ENCODE results near the gene ALKBH7. TPM values are rescaled to one million over a fixed set of nuclear protein-coding genes. Genes with fewer than 3 reads are reported as not detected.
"Not testable (repeated sequence)": the region's sequence is repeated elsewhere in the genome, so short reads cannot be mapped to it uniquely, and the experiment has no call there.

ALKBH7 gene
- total and polyA plus RNA-seq, 2 experiments from 2014 or later = 48.5 to 79.8 TPM

GRCh38 chr19:6350688-6351087 is 21.9 kb upstream of the ALKBH7 start:
- in situ Hi-C loops (cut with MboI) = no loop called here
- H3K9ac ChIP-seq = no peak overlapping the region
- no peaks in the 10 kb centered on the region for H3K9me2 ChIP-seq (ENCODE audit: insufficient read depth)
- H3K36me3 ChIP-seq (ENCODE audit: low read depth) = no peaks in the 10 kb centered on the region
- no peak overlapping the region for H3K4me3 ChIP-seq
- H4K20me1 ChIP-seq (ENCODE audit: insufficient read depth) = no peaks in the 10 kb centered on the region
- H3F3A ChIP-seq (ENCODE audit: insufficient read depth) = peaks cover 3% of the 10 kb centered on the region; the same call in 1 of the 2 replicates
- no peak overlapping the region for H3K27ac ChIP-seq
- H3K79me2 ChIP-seq (ENCODE audit: insufficient read depth) = no peaks in the 10 kb centered on the region
- no peak for DNase-seq
- TF ChIP-seq EZH2 (IDR thresholded peaks at IDR 0.05; ENCODE audit: insufficient read depth, poor library complexity, severe bottlenecking) (no peak), EZH2phosphoT487 (IDR thresholded peaks at IDR 0.05; ENCODE audit: insufficient read depth, low read depth) (no peak)
- H3K27me3 ChIP-seq (replicated peaks; ENCODE audit: insufficient read depth) = no peaks in the 10 kb centered on the region
- H3K4me1 ChIP-seq (ENCODE audit: insufficient read depth) = no peaks in the 10 kb centered on the region
- no peaks in the 10 kb centered on the region for H3K9me3 ChIP-seq (ENCODE audit: low read depth)
- 96% methylated on average over 2 of the region's 2 CpGs for WGBS, 2 experiments (ENCODE audit: low coverage in 1 of 2, low lambda C conversion rate in 2 of 2, missing lambda C conversion rate in 2 of 2)
- H3K4me2 ChIP-seq (ENCODE audit: unreplicated experiment) = no peak overlapping the region
- no peak overlapping the region for H2AFZ ChIP-seq

- H3K9ac ChIP-seq = no peak overlapping the region
- in situ Hi-C loops (cut with MboI) = no loop called here
- H3K4me2 ChIP-seq (ENCODE audit: unreplicated experiment) = no peak overlapping the region
- no peaks in the 10 kb centered on the region for H3K9me3 ChIP-seq (ENCODE audit: low read depth)
- H3K27me3 ChIP-seq (replicated peaks; ENCODE audit: insufficient read depth) = no peaks in the 10 kb centered on the region
- H3K4me3 ChIP-seq = no peak overlapping the region
- H3K4me1 ChIP-seq (ENCODE audit: insufficient read depth) = no peaks in the 10 kb centered on the region
- no peak for DNase-seq
- no peak overlapping the region for H2AFZ ChIP-seq
- peaks cover 3% of the 10 kb centered on the region; the same call in 1 of the 2 replicates for H3F3A ChIP-seq (ENCODE audit: insufficient read depth)
- no peaks in the 10 kb centered on the region for H3K79me2 ChIP-seq (ENCODE audit: insufficient read depth)
- H4K20me1 ChIP-seq (ENCODE audit: insufficient read depth) = no peaks in the 10 kb centered on the region
- TF ChIP-seq EZH2 (IDR thresholded peaks at IDR 0.05; ENCODE audit: insufficient read depth, poor library complexity, severe bottlenecking) (no peak), EZH2phosphoT487 (IDR thresholded peaks at IDR 0.05; ENCODE audit: insufficient read depth, low read depth) (no peak)
- H3K27ac ChIP-seq = no peak overlapping the region
- 79 to 84% methylated on average over 2 of the region's 2 CpGs for WGBS, 2 experiments (ENCODE audit: low coverage in 1 of 2, low lambda C conversion rate in 2 of 2, missing lambda C conversion rate in 2 of 2)
- no peaks in the 10 kb centered on the region for H3K36me3 ChIP-seq (ENCODE audit: low read depth)
- H3K9me2 ChIP-seq (ENCODE audit: insufficient read depth) = no peaks in the 10 kb centered on the region
Measured at GRCh38 chr19:6352381-6353165, 20.0 kb upstream of the ALKBH7 start.

GRCh38 chr19:6354098-6354674 is 18.4 kb upstream of the ALKBH7 start:
- WGBS, 2 experiments (ENCODE audit: low coverage in 1 of 2, low lambda C conversion rate in 2 of 2, missing lambda C conversion rate in 2 of 2) = 36 to 38% methylated on average over 4 of the region's 4 CpGs
- no peaks in the 10 kb centered on the region for H4K20me1 ChIP-seq (ENCODE audit: insufficient read depth)
- peak; percentile 60 for DNase-seq
- no peak overlapping the region for H3K4me3 ChIP-seq
- no peak overlapping the region for H2AFZ ChIP-seq
- H3K79me2 ChIP-seq (ENCODE audit: insufficient read depth) = no peaks in the 10 kb centered on the region
- H3K9ac ChIP-seq = no peak overlapping the region
- H3K9me2 ChIP-seq (ENCODE audit: insufficient read depth) = no peaks in the 10 kb centered on the region
- H3K9me3 ChIP-seq (ENCODE audit: low read depth) = no peaks in the 10 kb centered on the region
- in situ Hi-C loops (cut with MboI) = no loop called here
- no peaks in the 10 kb centered on the region for H3K4me1 ChIP-seq (ENCODE audit: insufficient read depth)
- peaks cover 3% of the 10 kb centered on the region; the same call in 1 of the 2 replicates for H3F3A ChIP-seq (ENCODE audit: insufficient read depth)
- TF ChIP-seq EZH2 (IDR thresholded peaks at IDR 0.05; ENCODE audit: insufficient read depth, poor library complexity, severe bottlenecking) = no peak
- no peak for TF ChIP-seq EZH2phosphoT487 (IDR thresholded peaks at IDR 0.05; ENCODE audit: insufficient read depth, low read depth)
- H3K4me2 ChIP-seq (ENCODE audit: unreplicated experiment) = no peak overlapping the region
- H3K27me3 ChIP-seq (replicated peaks; ENCODE audit: insufficient read depth) = no peaks in the 10 kb centered on the region
- no peak overlapping the region for H3K27ac ChIP-seq
- no peaks in the 10 kb centered on the region for H3K36me3 ChIP-seq (ENCODE audit: low read depth)

GRCh38 chr19:6355321-6356040 is 17.1 kb upstream of the ALKBH7 start:
- H3K36me3 ChIP-seq (ENCODE audit: low read depth); H3K4me3 ChIP-seq; H3F3A ChIP-seq (ENCODE audit: insufficient read depth); H3K27ac ChIP-seq; H3K9me3 ChIP-seq (ENCODE audit: low read depth); H2AFZ ChIP-seq; H3K4me1 ChIP-seq (ENCODE audit: insufficient read depth); H3K79me2 ChIP-seq (ENCODE audit: insufficient read depth); H3K9me2 ChIP-seq (ENCODE audit: insufficient read depth); DNase-seq; H3K4me2 ChIP-seq (ENCODE audit: unreplicated experiment); H4K20me1 ChIP-seq (ENCODE audit: insufficient read depth); H3K27me3 ChIP-seq (replicated peaks; ENCODE audit: insufficient read depth); H3K9ac ChIP-seq; in situ Hi-C loops (cut with MboI): not testable (repeated sequence)
- WGBS, 2 experiments (ENCODE audit: low coverage in 1 of 2, low lambda C conversion rate in 2 of 2, missing lambda C conversion rate in 2 of 2) = 86% methylated on average over 10 to 39 of the region's 46 CpGs
